CD8-positive, alpha-beta memory T cell (primary cell): Measurements from ENCODE around the gene STMP1. TPM values are rescaled to one million over a fixed set of nuclear protein-coding genes. Genes with fewer than 3 reads are reported as not detected.
"Not testable (repeated sequence)": the region's sequence is repeated elsewhere in the genome, so short reads cannot be mapped to it uniquely, and the experiment has no call there.

ENCODE experiments used
- CTCF ChIA-PET: fragments of 350-600 bp; sonication (Branson Sonifier 250); formaldehyde crosslinking; loops from one replicate; lab custom pipeline; 2021; ENCODE audit warnings: antibody characterized with exemption; lab: Charles Lee
- POLR2A ChIA-PET: fragments of 350-600 bp; sonication (Branson Sonifier 250); formaldehyde crosslinking; loops from one replicate; lab custom pipeline; 2021; ENCODE audit warnings: antibody characterized with exemption; lab: Charles Lee
- DNase-seq, 5 donors: peaks; one replicate each; pipeline versions ENCODE4 v3.0.0 to v3.0.0-alpha.2; 2020 to 2022; ENCODE audit warnings: mixed read lengths in 1 of 5
- H3K27ac ChIP-seq: one replicate; pipeline ENCODE4 v1.7.0; 2013; ENCODE audit warnings: low read depth, mild to moderate bottlenecking, low read length, moderate library complexity
- H3K27me3 ChIP-seq: 2 replicates; pipeline ENCODE4 v1.7.0; 2013; ENCODE audit warnings: low read length, mild to moderate bottlenecking; ENCODE audit not compliant: insufficient read depth, poor library complexity, severe bottlenecking
- H3K36me3 ChIP-seq: 2 replicates; pipeline ENCODE4 v1.7.0; 2013; ENCODE audit warnings: mild to moderate bottlenecking, low read length, moderate library complexity; ENCODE audit not compliant: insufficient read depth
- H3K4me1 ChIP-seq: 2 replicates; pipeline ENCODE4 v1.7.0; 2013; ENCODE audit warnings: mild to moderate bottlenecking, low read length, moderate library complexity; ENCODE audit not compliant: insufficient read depth
- H3K4me3 ChIP-seq: 2 replicates; pipeline ENCODE4 v1.7.0; 2013; ENCODE audit warnings: mild to moderate bottlenecking, low read length
- H3K9me3 ChIP-seq: 2 replicates; pipeline ENCODE4 v1.7.0; 2013; ENCODE audit warnings: mild to moderate bottlenecking, low read length
- H3K27ac Mint-ChIP-seq, 8 donors: one replicate each; pipeline ENCODE4 v1.8.0; 2020 to 2021; ENCODE audit warnings: mixed read lengths in 8 of 8, mild to moderate bottlenecking in 6 of 8, inconsistent platforms in 3 of 8, moderate library complexity in 3 of 8
- H3K27me3 Mint-ChIP-seq, 2 donors: one replicate each; pipeline ENCODE4 v1.8.0; 2020 to 2021; ENCODE audit warnings: mixed read lengths in 2 of 2, mild to moderate bottlenecking in 1 of 2, moderate library complexity in 1 of 2
- H3K36me3 Mint-ChIP-seq, 3 donors: one replicate each; pipeline ENCODE4 v1.8.0; 2020 to 2021; ENCODE audit warnings: mixed read lengths in 3 of 3, inconsistent platforms in 1 of 3, mild to moderate bottlenecking in 1 of 3
- H3K4me1 Mint-ChIP-seq, 3 donors: one replicate each; pipeline ENCODE4 v1.8.0; 2020 to 2021; ENCODE audit warnings: mixed read lengths in 3 of 3, inconsistent platforms in 1 of 3, mild to moderate bottlenecking in 1 of 3
- H3K4me3 Mint-ChIP-seq, 7 donors: one replicate each; pipeline ENCODE4 v1.8.0; 2020 to 2021; ENCODE audit warnings: mixed read lengths in 7 of 7, mild to moderate bottlenecking in 6 of 7, moderate library complexity in 4 of 7, inconsistent platforms in 2 of 7
- H3K9me3 Mint-ChIP-seq, 5 donors: one replicate each; pipeline ENCODE4 v1.8.0; 2020 to 2022; ENCODE audit warnings: mixed read lengths in 5 of 5, mild to moderate bottlenecking in 3 of 5, moderate library complexity in 2 of 5, inconsistent platforms in 1 of 5
- polyA plus RNA-seq: library from polyadenylated mRNA; unstranded; fragments of 300-500 nt; fragmentation: Illumina TruSeq; gene quantifications from one replicate; pipeline ENCODE4 v1.2.3, GENCODE V29; 2021
- total RNA-seq, 2 experiments: library from RNA; stranded (reverse); gene quantifications; one replicate each; pipeline ENCODE4 v1.2.3, GENCODE V29; 2021

STMP1 gene
- total and polyA plus RNA-seq, 3 experiments from 2014 or later: 25.7 to 54.2 (median 26.1) TPM

DNA sequence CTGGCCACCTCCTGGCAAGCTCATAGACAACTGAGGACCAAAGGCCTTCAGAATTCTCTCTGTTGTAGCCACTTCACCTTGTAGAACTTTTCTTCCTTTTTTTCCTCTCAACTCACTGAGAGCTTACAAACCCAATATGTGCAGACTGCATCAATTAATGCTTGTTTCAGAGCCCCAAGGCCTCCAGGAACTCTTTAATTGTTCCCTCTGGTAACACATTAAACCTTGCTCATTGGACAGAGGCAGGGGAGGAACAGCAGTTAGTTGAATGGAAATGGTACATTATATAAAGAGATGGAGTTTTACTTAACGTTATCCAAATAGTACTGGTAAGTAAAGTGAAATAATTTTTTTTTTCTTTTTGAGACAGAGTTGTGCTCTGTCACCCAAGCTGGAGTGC is 25.2 kb downstream of the STMP1 start:
- Histone ChIP-seq H3K9me3 (no peaks in the 10 kb centered on the region), H3K4me3 (no peak overlapping the region), H3K36me3 (no peaks in the 10 kb centered on the region), H3K4me1 (no peaks in the 10 kb centered on the region), H3K27ac (no peak overlapping the region), H3K27me3 (no peaks in the 10 kb centered on the region)
- CTCF ChIA-PET: no interaction called here
- DNase-seq: no peak
- H3K27me3 Mint-ChIP-seq: no peaks in the 10 kb centered on the region
- H3K4me3 Mint-ChIP-seq: no peak overlapping the region
- H3K36me3 Mint-ChIP-seq: peaks cover 8 to 40% (median 10%) of the 10 kb centered on the region in 3 donors
- H3K27ac Mint-ChIP-seq: peak overlapping the region in 2 of 8 donors; percentile 7 to 52
- POLR2A ChIA-PET: no interaction called here
- H3K4me1 Mint-ChIP-seq: peaks cover 0 to 2% (median 0%) of the 10 kb centered on the region in 3 donors
- H3K9me3 Mint-ChIP-seq: no peaks in the 10 kb centered on the region

DNA sequence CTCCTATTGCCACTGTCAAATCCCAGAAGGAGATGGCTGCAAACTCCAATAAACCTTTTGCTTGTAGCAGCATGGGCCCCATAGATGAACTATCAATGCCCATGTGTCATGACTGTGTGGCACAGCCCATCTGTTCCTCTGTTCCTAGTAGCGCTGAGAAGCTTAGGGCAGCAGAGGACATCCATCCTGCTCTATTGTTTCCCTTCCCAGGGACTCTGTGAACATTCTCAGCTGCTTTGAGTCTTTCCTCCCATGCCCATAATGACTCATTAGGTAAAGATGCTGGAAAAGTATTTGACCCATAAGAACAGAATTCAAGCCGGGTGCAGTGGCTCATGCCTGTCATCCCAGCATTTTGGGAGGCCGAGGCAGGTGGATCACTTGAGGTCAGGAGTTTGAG is 28.3 kb downstream of the STMP1 start:
- POLR2A ChIA-PET: no interaction called here
- no peaks in the 10 kb centered on the region for H3K4me1 ChIP-seq
- Mint-ChIP-seq H3K27ac (no peak overlapping the region), H3K27me3 (no peaks in the 10 kb centered on the region), H3K4me3 (peak overlapping the region in 1 of 7 donors; percentile 65), H3K4me1 (no peaks in the 10 kb centered on the region), H3K9me3 (no peaks in the 10 kb centered on the region), H3K36me3 (peaks cover 10 to 38% (median 17%) of the 10 kb centered on the region in 3 donors)
- H3K27me3 ChIP-seq: no peaks in the 10 kb centered on the region
- no peaks in the 10 kb centered on the region for H3K36me3 ChIP-seq
- H3K4me3 ChIP-seq: no peak overlapping the region
- no peaks in the 10 kb centered on the region for H3K9me3 ChIP-seq
- CTCF ChIA-PET: interaction anchor here (1.3 kb wide), 1 partner anchor 9 kb away, joined by 3 read pairs; no protein-coding TSS in a partner anchor
- H3K27ac ChIP-seq: no peak overlapping the region
- no peak for DNase-seq

GRCh38 chr7:135692055-135692454 is 29.7 kb downstream of the STMP1 start:
- peaks cover 10 to 31% (median 17%) of the 10 kb centered on the region in 3 donors for H3K36me3 Mint-ChIP-seq
- H3K4me1 ChIP-seq: no peaks in the 10 kb centered on the region
- no peak overlapping the region for H3K4me3 ChIP-seq
- peak overlapping the region in 1 of 8 donors; percentile 4 for H3K27ac Mint-ChIP-seq
- H3K4me3 Mint-ChIP-seq: no peak overlapping the region
- no peaks in the 10 kb centered on the region for H3K36me3 ChIP-seq
- H3K9me3 ChIP-seq: no peaks in the 10 kb centered on the region
- H3K4me1 Mint-ChIP-seq: no peaks in the 10 kb centered on the region
- no peak for DNase-seq
- H3K27ac ChIP-seq: no peak overlapping the region
- ChIA-PET CTCF (interaction anchor here (1.3 kb wide), 1 partner anchor 11 kb away, joined by 3 read pairs; no protein-coding TSS in a partner anchor), POLR2A (no interaction called here)
- H3K27me3 ChIP-seq: no peaks in the 10 kb centered on the region
- H3K9me3 Mint-ChIP-seq: no peaks in the 10 kb centered on the region
- H3K27me3 Mint-ChIP-seq: no peaks in the 10 kb centered on the region

GRCh38 chr7:135692606-135693005 is 30.3 kb downstream of the STMP1 start:
- H3K4me3 ChIP-seq, H3K9me3 Mint-ChIP-seq, H3K4me1 Mint-ChIP-seq, H3K36me3 ChIP-seq, CTCF ChIA-PET, H3K27ac Mint-ChIP-seq, H3K9me3 ChIP-seq, H3K27ac ChIP-seq, H3K4me3 Mint-ChIP-seq, H3K4me1 ChIP-seq, POLR2A ChIA-PET, H3K27me3 Mint-ChIP-seq, H3K27me3 ChIP-seq, DNase-seq: not testable (repeated sequence)
- peaks cover 10 to 26% (median 14%) of the 10 kb centered on the region in 3 donors for H3K36me3 Mint-ChIP-seq

GRCh38 chr7:135693558-135693957 is 31.2 kb downstream of the STMP1 start:
- no peaks in the 10 kb centered on the region for H3K27me3 Mint-ChIP-seq
- no peaks in the 10 kb centered on the region for H3K9me3 Mint-ChIP-seq
- Histone ChIP-seq H3K4me3 (no peak overlapping the region), H3K9me3 (no peaks in the 10 kb centered on the region), H3K27me3 (no peaks in the 10 kb centered on the region), H3K36me3 (no peaks in the 10 kb centered on the region), H3K27ac (no peak overlapping the region), H3K4me1 (no peaks in the 10 kb centered on the region)
- no peak for DNase-seq
- H3K4me1 Mint-ChIP-seq: no peaks in the 10 kb centered on the region
- H3K36me3 Mint-ChIP-seq: peaks cover 10 to 26% (median 14%) of the 10 kb centered on the region in 3 donors
- peak overlapping the region in 1 of 8 donors; percentile 36 for H3K27ac Mint-ChIP-seq
- POLR2A ChIA-PET: no interaction called here
- CTCF ChIA-PET: no interaction called here
- no peak overlapping the region for H3K4me3 Mint-ChIP-seq

GRCh38 chr7:135697276-135698049 is 35.1 kb downstream of the STMP1 start:
- Mint-ChIP-seq H3K9me3 (no peaks in the 10 kb centered on the region), H3K27me3 (no peaks in the 10 kb centered on the region), H3K4me3 (no peak overlapping the region), H3K4me1 (no peaks in the 10 kb centered on the region), H3K36me3 (peaks cover 4 to 8% (median 5%) of the 10 kb centered on the region in 3 donors), H3K27ac (no peak overlapping the region)
- CTCF ChIA-PET: no interaction called here
- no peak overlapping the region for H3K27ac ChIP-seq
- H3K4me1 ChIP-seq: no peaks in the 10 kb centered on the region
- H3K4me3 ChIP-seq: no peak overlapping the region
- H3K9me3 ChIP-seq: no peaks in the 10 kb centered on the region
- no peak for DNase-seq
- no peaks in the 10 kb centered on the region for H3K27me3 ChIP-seq
- POLR2A ChIA-PET: no interaction called here
- H3K36me3 ChIP-seq: no peaks in the 10 kb centered on the region

DNA sequence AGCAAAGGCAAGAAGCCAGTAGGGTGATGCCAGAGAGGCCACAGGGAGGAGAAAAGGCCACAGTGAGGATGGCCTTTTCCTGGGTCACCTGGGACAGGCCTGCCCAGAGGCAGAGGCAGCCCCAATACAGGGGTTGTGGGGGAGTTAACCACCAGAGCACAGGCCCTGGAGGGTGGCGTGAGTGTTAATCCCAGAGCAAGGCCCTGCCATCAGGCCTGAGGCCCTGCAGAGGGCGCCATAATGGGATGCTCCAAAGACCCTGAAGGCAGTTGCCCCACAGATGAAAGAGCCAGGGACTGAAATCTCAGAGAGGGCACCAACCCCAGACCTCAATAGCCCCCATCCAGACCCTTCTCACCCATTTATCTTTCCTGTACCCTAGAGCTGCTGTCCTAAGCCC is 41.8 kb downstream of the STMP1 start:
- H3K27me3 Mint-ChIP-seq: peaks cover 0 to 1% of the 10 kb centered on the region in 2 donors
- ChIA-PET CTCF (interaction anchor here (0.9 kb wide), 1 partner anchor 9 kb away, joined by 3 read pairs; no protein-coding TSS in a partner anchor), POLR2A (no interaction called here)
- Histone ChIP-seq H3K4me3 (no peak overlapping the region), H3K36me3 (no peaks in the 10 kb centered on the region), H3K27ac (no peak overlapping the region), H3K4me1 (no peaks in the 10 kb centered on the region), H3K9me3 (no peaks in the 10 kb centered on the region), H3K27me3 (no peaks in the 10 kb centered on the region)
- H3K27ac Mint-ChIP-seq: no peak overlapping the region
- H3K9me3 Mint-ChIP-seq: no peaks in the 10 kb centered on the region
- DNase-seq: no peak
- H3K4me1 Mint-ChIP-seq: no peaks in the 10 kb centered on the region
- peaks cover 0 to 5% (median 0%) of the 10 kb centered on the region in 3 donors for H3K36me3 Mint-ChIP-seq
- no peak overlapping the region for H3K4me3 Mint-ChIP-seq

DNA sequence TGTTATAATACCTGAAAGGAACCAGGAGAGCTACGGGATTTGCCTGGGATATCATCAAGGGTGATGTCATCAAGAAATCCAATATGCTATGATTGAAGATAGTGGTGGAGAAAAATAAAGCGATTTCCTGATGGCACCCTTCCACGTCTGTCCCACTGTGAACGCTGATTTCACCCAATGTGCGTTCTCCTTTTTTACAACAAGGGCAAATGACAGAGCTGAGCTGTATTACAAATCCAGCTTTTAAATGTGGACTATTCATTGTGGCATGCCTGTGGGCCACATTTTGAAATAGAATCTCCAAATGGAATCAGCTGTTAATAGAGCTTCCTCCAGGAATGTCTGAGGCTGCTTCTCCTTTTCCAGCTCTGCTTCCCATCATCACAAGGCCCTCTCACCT is 42.4 kb downstream of the STMP1 start:
- H3K4me3 Mint-ChIP-seq: no peak overlapping the region
- peak overlapping the region in 1 of 8 donors; percentile 63 for H3K27ac Mint-ChIP-seq
- CTCF ChIA-PET: interaction anchor here (0.9 kb wide), 1 partner anchor 9 kb away, joined by 3 read pairs; no protein-coding TSS in a partner anchor
- no peak for DNase-seq
- no peak overlapping the region for H3K27ac ChIP-seq
- H3K9me3 Mint-ChIP-seq: no peaks in the 10 kb centered on the region
- H3K27me3 ChIP-seq: no peaks in the 10 kb centered on the region
- peaks cover 0 to 1% of the 10 kb centered on the region in 2 donors for H3K27me3 Mint-ChIP-seq
- no peaks in the 10 kb centered on the region for H3K4me1 ChIP-seq
- H3K36me3 ChIP-seq: no peaks in the 10 kb centered on the region
- peaks cover 0 to 5% (median 0%) of the 10 kb centered on the region in 3 donors for H3K36me3 Mint-ChIP-seq
- H3K4me3 ChIP-seq: no peak overlapping the region
- POLR2A ChIA-PET: no interaction called here
- H3K4me1 Mint-ChIP-seq: no peaks in the 10 kb centered on the region
- H3K9me3 ChIP-seq: no peaks in the 10 kb centered on the region
